K562 (cell line): ENCODE results near the gene TMEM116. TPM values are rescaled to one million over a fixed set of nuclear protein-coding genes. Genes with fewer than 3 reads are reported as not detected.

ENCODE experiments used
- CREB5 ChIP-seq: fragments of 250-450 bp; sonication (Bioruptor Pico); IDR thresholded peaks from 2 replicates; pipeline ENCODE4 v1.5.0; 2020; ENCODE audit warnings: mild to moderate bottlenecking
- GTF2A2 ChIP-seq: IDR thresholded peaks from 2 replicates; pipeline ENCODE4 v1.6.1; 2016; ENCODE audit warnings: mild to moderate bottlenecking, missing genetic modification characterization, missing compliant biosample characterization
- NR2F6 ChIP-seq: fragments of 450-650 bp; formaldehyde crosslinking; IDR thresholded peaks from 2 replicates; pipeline ENCODE4 v1.4.0; 2020; ENCODE audit warnings: mild to moderate bottlenecking
- polyA plus RNA-seq, 8 experiments: library from polyadenylated mRNA; depleted of rRNA in 4 of 8; stranded (reverse) in 5 of 8; unstranded in 3 of 8; fragments of >200 nt; fragmentation: Nextera tagmentation in 2 of 8; fragmentation: Illumina TruSeq in 1 of 8; extraction: Ambion mirVana in 2 of 8; extraction: Trizol in 1 of 8; gene quantifications; 2 replicates each; pipeline versions ENCODE4 v1.2.1 to v1.2.3, GENCODE V29; 2011 to 2014; ENCODE audit warnings: inconsistent platforms in 1 of 8, missing spikeins in 1 of 8
- total RNA-seq, 7 experiments: library from RNA; depleted of rRNA in 6 of 7; stranded (reverse); fragments of >200 nt in 6 of 7; fragmentation: Illumina TruSeq in 2 of 7; extraction: Trizol in 2 of 7; gene quantifications; 2 replicates each; pipeline versions ENCODE4 v1.2.1 to v1.2.3, GENCODE V29; 2011 to 2021; ENCODE audit warnings: low replicate concordance in 1 of 7
- TF ChIP-seq, protein P1 (sequence below), 2 experiments: fragments of 450-650 bp in 1 of 2; sonication (generic) in 1 of 2; formaldehyde crosslinking in 1 of 2; IDR thresholded peaks; 2 replicates each; pipeline versions ENCODE4 v1.7.1 to v1.9.0; 2016 to 2022; ENCODE audit warnings: inconsistent platforms in 1 of 2, mild to moderate bottlenecking in 1 of 2, missing genetic modification reagents in 1 of 2
- TF ChIP-seq, protein P2 (sequence below): fragments of 250-450 bp; sonication (Bioruptor Pico); IDR thresholded peaks from 2 replicates; pipeline ENCODE4 v1.8.0; 2021; ENCODE audit warnings: mild to moderate bottlenecking, moderate library complexity
- TF ChIP-seq, protein P3 (sequence below): fragments of 450-650 bp; IDR thresholded peaks from 2 replicates; pipeline ENCODE4 v1.7.1; 2018; ENCODE audit warnings: mild to moderate bottlenecking, low read depth; ENCODE audit not compliant: partially characterized antibody

Gene TMEM116
- total and polyA plus RNA-seq, 9 of the 15 experiments (the other 6 are each of a cell fraction or from before 2014, with no cell fraction given), result 5.2 to 78.6 (median 13.9) TPM

DNA sequence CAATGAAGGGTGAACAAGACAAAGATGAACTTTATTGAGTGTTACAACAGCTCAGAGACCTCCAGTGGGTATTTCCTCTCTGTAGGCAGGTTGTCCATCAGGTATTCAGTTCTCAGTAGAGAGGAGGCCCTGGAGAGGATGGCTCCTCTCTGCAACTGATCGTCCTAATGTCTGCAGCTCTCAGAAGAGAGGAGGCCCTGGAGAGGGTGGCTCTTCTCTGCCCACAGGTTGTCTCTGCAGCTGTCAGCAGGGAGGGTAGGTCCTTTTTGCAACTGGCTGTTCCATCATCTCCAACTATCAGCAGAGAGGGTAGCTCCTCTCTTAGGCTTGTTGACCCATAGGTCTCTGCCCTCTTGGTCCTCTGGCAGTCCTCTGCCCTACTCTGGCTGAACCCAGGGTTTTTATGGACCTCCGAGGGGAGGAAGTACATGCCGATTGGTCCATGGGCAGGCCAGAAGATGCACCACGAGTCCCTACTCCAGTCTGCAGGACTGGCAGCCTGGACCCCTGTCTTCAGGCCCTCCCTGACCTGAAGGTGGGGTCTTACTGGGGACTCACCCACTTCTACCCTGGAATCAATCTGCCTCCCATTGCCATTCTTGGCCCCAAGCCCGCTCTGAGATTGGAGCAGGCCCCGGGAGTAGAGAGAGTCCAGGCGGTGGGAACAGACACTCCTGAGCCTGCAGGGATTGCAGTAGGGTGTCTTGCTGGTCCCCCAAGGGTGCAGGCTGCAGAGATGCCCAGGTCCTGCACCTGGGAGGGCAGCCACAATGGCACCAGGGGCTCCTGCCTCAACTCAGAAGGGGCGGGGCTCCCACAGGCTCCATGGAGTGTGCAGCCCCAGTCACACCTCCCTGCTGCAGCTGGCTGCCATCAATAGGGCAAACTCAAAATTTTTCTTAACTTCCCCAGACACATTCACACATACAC is 2.3 kb downstream of the TMEM116 start (continued):
- TF ChIP-seq, protein P1, sequence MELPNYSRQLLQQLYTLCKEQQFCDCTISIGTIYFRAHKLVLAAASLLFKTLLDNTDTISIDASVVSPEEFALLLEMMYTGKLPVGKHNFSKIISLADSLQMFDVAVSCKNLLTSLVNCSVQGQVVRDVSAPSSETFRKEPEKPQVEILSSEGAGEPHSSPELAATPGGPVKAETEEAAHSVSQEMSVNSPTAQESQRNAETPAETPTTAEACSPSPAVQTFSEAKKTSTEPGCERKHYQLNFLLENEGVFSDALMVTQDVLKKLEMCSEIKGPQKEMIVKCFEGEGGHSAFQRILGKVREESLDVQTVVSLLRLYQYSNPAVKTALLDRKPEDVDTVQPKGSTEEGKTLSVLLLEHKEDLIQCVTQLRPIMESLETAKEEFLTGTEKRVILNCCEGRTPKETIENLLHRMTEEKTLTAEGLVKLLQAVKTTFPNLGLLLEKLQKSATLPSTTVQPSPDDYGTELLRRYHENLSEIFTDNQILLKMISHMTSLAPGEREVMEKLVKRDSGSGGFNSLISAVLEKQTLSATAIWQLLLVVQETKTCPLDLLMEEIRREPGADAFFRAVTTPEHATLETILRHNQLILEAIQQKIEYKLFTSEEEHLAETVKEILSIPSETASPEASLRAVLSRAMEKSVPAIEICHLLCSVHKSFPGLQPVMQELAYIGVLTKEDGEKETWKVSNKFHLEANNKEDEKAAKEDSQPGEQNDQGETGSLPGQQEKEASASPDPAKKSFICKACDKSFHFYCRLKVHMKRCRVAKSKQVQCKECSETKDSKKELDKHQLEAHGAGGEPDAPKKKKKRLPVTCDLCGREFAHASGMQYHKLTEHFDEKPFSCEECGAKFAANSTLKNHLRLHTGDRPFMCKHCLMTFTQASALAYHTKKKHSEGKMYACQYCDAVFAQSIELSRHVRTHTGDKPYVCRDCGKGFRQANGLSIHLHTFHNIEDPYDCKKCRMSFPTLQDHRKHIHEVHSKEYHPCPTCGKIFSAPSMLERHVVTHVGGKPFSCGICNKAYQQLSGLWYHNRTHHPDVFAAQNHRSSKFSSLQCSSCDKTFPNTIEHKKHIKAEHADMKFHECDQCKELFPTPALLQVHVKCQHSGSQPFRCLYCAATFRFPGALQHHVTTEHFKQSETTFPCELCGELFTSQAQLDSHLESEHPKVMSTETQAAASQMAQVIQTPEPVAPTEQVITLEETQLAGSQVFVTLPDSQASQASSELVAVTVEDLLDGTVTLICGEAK (IDR thresholded peaks at IDR 0.05), result peak; percentile 83
- TF ChIP-seq, protein P1 (CRISPR knock-in tag; IDR thresholded peaks at IDR 0.05), result no peak; the same call in 1 of the 2 replicates
- TF ChIP-seq, protein P2, sequence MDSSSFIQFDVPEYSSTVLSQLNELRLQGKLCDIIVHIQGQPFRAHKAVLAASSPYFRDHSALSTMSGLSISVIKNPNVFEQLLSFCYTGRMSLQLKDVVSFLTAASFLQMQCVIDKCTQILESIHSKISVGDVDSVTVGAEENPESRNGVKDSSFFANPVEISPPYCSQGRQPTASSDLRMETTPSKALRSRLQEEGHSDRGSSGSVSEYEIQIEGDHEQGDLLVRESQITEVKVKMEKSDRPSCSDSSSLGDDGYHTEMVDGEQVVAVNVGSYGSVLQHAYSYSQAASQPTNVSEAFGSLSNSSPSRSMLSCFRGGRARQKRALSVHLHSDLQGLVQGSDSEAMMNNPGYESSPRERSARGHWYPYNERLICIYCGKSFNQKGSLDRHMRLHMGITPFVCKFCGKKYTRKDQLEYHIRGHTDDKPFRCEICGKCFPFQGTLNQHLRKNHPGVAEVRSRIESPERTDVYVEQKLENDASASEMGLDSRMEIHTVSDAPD (CRISPR knock-in tag), result no peak
- TF ChIP-seq NR2F6 (no peak), GTF2A2 (tag) (no peak), CREB5 (CRISPR knock-in tag) (no peak)
- TF ChIP-seq, protein P3, sequence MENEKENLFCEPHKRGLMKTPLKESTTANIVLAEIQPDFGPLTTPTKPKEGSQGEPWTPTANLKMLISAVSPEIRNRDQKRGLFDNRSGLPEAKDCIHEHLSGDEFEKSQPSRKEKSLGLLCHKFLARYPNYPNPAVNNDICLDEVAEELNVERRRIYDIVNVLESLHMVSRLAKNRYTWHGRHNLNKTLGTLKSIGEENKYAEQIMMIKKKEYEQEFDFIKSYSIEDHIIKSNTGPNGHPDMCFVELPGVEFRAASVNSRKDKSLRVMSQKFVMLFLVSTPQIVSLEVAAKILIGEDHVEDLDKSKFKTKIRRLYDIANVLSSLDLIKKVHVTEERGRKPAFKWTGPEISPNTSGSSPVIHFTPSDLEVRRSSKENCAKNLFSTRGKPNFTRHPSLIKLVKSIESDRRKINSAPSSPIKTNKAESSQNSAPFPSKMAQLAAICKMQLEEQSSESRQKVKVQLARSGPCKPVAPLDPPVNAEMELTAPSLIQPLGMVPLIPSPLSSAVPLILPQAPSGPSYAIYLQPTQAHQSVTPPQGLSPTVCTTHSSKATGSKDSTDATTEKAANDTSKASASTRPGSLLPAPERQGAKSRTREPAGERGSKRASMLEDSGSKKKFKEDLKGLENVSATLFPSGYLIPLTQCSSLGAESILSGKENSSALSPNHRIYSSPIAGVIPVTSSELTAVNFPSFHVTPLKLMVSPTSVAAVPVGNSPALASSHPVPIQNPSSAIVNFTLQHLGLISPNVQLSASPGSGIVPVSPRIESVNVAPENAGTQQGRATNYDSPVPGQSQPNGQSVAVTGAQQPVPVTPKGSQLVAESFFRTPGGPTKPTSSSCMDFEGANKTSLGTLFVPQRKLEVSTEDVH, result no peak
